Measurements from ENCODE around the gene PPFIA1. TPM values are rescaled to one million over a fixed set of nuclear protein-coding genes. Genes with fewer than 3 reads are reported as not detected.

PPFIA1 gene
- total and polyA plus RNA-seq, 2 of the 8 experiments (the other 6 are each of a cell fraction or from before 2014, with no cell fraction given) = 44.3 to 73.5 TPM

DNA sequence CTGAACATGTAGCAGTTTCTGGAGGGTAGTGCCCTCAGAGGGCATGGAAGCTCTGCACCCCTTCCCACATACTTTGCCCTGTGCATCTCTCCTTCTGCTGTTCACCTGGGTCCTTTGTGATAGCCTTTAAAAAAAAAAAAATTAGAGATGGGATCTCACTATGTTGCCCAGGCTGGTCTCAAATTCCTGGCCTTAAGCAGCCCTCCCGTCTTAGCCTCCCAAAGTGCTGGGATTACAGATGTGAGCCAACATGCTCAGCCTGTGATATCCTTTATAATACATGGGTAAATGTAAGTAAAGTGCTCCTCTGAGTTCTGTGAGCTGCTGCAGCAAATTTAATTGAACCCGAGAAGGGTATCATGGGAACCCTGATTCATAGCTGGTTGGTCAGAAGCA is 33.7 kb downstream of the PPFIA1 start:
- Histone ChIP-seq H3K23me2 (ENCODE audit: low read depth, low read length) (no peaks in the 10 kb centered on the region), H3K9ac (replicated peaks in 1 of 4; ENCODE audit: extremely low read depth in 1 of 4, low read depth in 3 of 4, low read length in 3 of 4) (no peak overlapping the region), H3K4me2 (ENCODE audit: insufficient read depth in 1 of 2, low read depth in 2 of 2, low read length in 2 of 2) (no peak overlapping the region), H4K20me1 (replicated peaks in 1 of 2; ENCODE audit: control insufficient read depth in 1 of 2, insufficient read depth in 2 of 2, low read length in 2 of 2) (peaks cover 7 to 24% of the 10 kb centered on the region in 2 experiments), H3K14ac (ENCODE audit: insufficient read length) (no peak overlapping the region), H2BK120ac (replicated peaks; ENCODE audit: low read depth, low read length) (no peak overlapping the region), H2AFZ (ENCODE audit: low read length) (no peak overlapping the region), H4K8ac (ENCODE audit: extremely low read depth, insufficient read depth, low read length) (no peak overlapping the region), H4K5ac (ENCODE audit: insufficient read length, low read depth, low read length) (no peak overlapping the region), H3K79me2 (ENCODE audit: control insufficient read depth in 1 of 2, insufficient read depth in 2 of 2, low read length in 2 of 2) (peaks cover 3 to 66% of the 10 kb centered on the region in 2 experiments; a peak in 2 of 4 replicates), H3K79me1 (ENCODE audit: low read depth, low read length) (peaks cover 14% of the 10 kb centered on the region; the same call in 1 of the 2 replicates), H3K4me1 (replicated peaks in 1 of 4; ENCODE audit: control insufficient read depth in 3 of 4, insufficient read depth in 4 of 4, low read length in 3 of 4) (peaks cover 0 to 10% (median 0%) of the 10 kb centered on the region in 4 experiments; a peak in 1 of 7 replicates), H3K27me3 (replicated peaks in 1 of 4; ENCODE audit: control insufficient read depth in 3 of 4, extremely low read depth in 1 of 4, insufficient read depth in 3 of 4, low read length in 3 of 4) (no peaks in the 10 kb centered on the region), H2BK5ac (ENCODE audit: low read depth, low read length) (no peak overlapping the region), H2BK12ac (ENCODE audit: low read depth, low read length) (no peak overlapping the region), H3K27ac (ENCODE audit: low read depth, low read length) (no peak overlapping the region), H4K91ac (replicated peaks; ENCODE audit: insufficient read length, low read length) (no peak overlapping the region), H3K4ac (replicated peaks; ENCODE audit: insufficient read length, low read depth, low read length) (no peak overlapping the region), H2BK15ac (ENCODE audit: low read length) (no peak overlapping the region), H3K9me3 (ENCODE audit: insufficient read depth in 2 of 2, low read depth in 1 of 2, low read length in 1 of 2) (no peaks in the 10 kb centered on the region), H3K23ac (ENCODE audit: insufficient read length) (no peak overlapping the region), H3K36me3 (ENCODE audit: control insufficient read depth in 2 of 4, insufficient read depth in 4 of 4, low read length in 3 of 4) (peaks cover 0 to 4% (median 0%) of the 10 kb centered on the region in 4 experiments; a peak in 3 of 8 replicates), H2BK20ac (ENCODE audit: low read length) (no peak overlapping the region), H3K18ac (ENCODE audit: extremely low read depth, low read length) (no peak overlapping the region), H3K4me3 (ENCODE audit: extremely low read depth in 1 of 4, insufficient read depth in 2 of 4, low read depth in 3 of 4, low read length in 4 of 4) (no peak overlapping the region), H2AK5ac (ENCODE audit: low read depth, low read length) (no peak overlapping the region), H3K56ac (replicated peaks; ENCODE audit: insufficient read length, low read depth, low read length) (no peak overlapping the region)
- DNase-seq (ENCODE audit: low read depth in 1 of 2, low spot score in 2 of 2) (no peak), FAIRE-seq (no peak)
- CTCF ChIA-PET (ENCODE audit: partially characterized antibody) = interaction anchor here (1.1 to 1.5 kb wide), 2 partner anchors 19 to 27 kb away, joined by 3 read pairs; no protein-coding TSS in a partner anchor
- 89% methylated on average over 2 of the region's 2 CpGs; no CpG with 5 or more reads in 1 of the 2 experiments for WGBS, 2 experiments (ENCODE audit: extremely low coverage in 1 of 2, insufficient coverage in 1 of 2, insufficient read length in 1 of 2, insufficient replicate concordance in 2 of 2, low coverage in 1 of 2, low lambda C conversion rate in 2 of 2, missing lambda C conversion rate in 1 of 2)
- POLR2A ChIA-PET (ENCODE audit: partially characterized antibody) = no interaction called here
- TF ChIP-seq SP4 (IDR thresholded peaks at IDR 0.05; ENCODE audit: low read length) (no peak), RXRA (IDR thresholded peaks at IDR 0.05; ENCODE audit: insufficient read depth, low read depth, low read length) (no peak), SIX5 (IDR thresholded peaks at IDR 0.05; ENCODE audit: low read depth, low read length) (no peak), TAF1 (IDR thresholded peaks at IDR 0.05; ENCODE audit: low read depth, low read length) (no peak), SIRT6 (IDR thresholded peaks at IDR 0.05; ENCODE audit: low read length) (no peak), YY1 (IDR thresholded peaks at IDR 0.05; ENCODE audit: low read depth, low read length) (no peak), TCF12 (IDR thresholded peaks at IDR 0.05; ENCODE audit: low read depth, low read length) (no peak), PHF8 (conservative IDR thresholded peaks at IDR 0.05; ENCODE audit: low read depth, low read length) (no peak), SIN3A (conservative IDR thresholded peaks at IDR 0.05 in 1 of 2, IDR thresholded peaks at IDR 0.05 in 1 of 2; ENCODE audit: low read depth in 1 of 2, low read length in 2 of 2) (no peak)
- TF ChIP-seq, protein P1, sequence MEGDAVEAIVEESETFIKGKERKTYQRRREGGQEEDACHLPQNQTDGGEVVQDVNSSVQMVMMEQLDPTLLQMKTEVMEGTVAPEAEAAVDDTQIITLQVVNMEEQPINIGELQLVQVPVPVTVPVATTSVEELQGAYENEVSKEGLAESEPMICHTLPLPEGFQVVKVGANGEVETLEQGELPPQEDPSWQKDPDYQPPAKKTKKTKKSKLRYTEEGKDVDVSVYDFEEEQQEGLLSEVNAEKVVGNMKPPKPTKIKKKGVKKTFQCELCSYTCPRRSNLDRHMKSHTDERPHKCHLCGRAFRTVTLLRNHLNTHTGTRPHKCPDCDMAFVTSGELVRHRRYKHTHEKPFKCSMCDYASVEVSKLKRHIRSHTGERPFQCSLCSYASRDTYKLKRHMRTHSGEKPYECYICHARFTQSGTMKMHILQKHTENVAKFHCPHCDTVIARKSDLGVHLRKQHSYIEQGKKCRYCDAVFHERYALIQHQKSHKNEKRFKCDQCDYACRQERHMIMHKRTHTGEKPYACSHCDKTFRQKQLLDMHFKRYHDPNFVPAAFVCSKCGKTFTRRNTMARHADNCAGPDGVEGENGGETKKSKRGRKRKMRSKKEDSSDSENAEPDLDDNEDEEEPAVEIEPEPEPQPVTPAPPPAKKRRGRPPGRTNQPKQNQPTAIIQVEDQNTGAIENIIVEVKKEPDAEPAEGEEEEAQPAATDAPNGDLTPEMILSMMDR (IDR thresholded peaks at IDR 0.05; ENCODE audit: control extremely low read depth in 1 of 3, insufficient read depth in 1 of 3, low read depth in 1 of 3, low read length in 3 of 3) = no peak
- TF ChIP-seq, protein P2, sequence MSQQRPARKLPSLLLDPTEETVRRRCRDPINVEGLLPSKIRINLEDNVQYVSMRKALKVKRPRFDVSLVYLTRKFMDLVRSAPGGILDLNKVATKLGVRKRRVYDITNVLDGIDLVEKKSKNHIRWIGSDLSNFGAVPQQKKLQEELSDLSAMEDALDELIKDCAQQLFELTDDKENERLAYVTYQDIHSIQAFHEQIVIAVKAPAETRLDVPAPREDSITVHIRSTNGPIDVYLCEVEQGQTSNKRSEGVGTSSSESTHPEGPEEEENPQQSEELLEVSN (IDR thresholded peaks at IDR 0.05) = no peak

Data from H1 (cell line).